Fibroblast of pulmonary artery (primary cell): ENCODE results near the gene CENPX.

Experiments
- DNase-seq: peaks from one replicate; pipeline ENCODE4 v3.0.0-alpha.2; 2010; ENCODE audit warnings: low read depth
- H3K4me3 ChIP-seq: replicated peaks from 2 replicates; pipeline ENCODE4 v1.5.1; 2011; ENCODE audit warnings: low read depth, mild to moderate bottlenecking, control low read depth, low read length, moderate library complexity
- CTCF ChIP-seq: IDR thresholded peaks from 2 replicates; pipeline ENCODE4 v1.5.1; 2011; ENCODE audit warnings: mild to moderate bottlenecking, control low read depth, low read length, inconsistent platforms; ENCODE audit errors: missing control alignments

CENPX gene

GRCh38 chr17:82049521-82049971 is 26.9 kb upstream of the CENPX start:
- TF ChIP-seq CTCF, result no peak
- no peak overlapping the region for H3K4me3 ChIP-seq
- DNase-seq, result no peak

- no peak for TF ChIP-seq CTCF
Observed at GRCh38 chr17:82049106-82049505, 26.4 kb upstream of the CENPX start.

GRCh38 chr17:82048571-82048971 is 25.9 kb upstream of the CENPX start:
- no peak overlapping the region for H3K4me3 ChIP-seq
- no peak for DNase-seq
- TF ChIP-seq CTCF, result no peak

More at GRCh38 chr17:82049106-82049505, 26.4 kb upstream of the CENPX start:
- H3K4me3 ChIP-seq, result no peak overlapping the region
- no peak for DNase-seq

- no peak for TF ChIP-seq CTCF
Observed at GRCh38 chr17:82047914-82048570, 25.4 kb upstream of the CENPX start.

GRCh38 chr17:82047379-82047778 is 24.7 kb upstream of the CENPX start:
- no peak for DNase-seq
- TF ChIP-seq CTCF, result no peak
- no peak overlapping the region for H3K4me3 ChIP-seq

More at GRCh38 chr17:82047914-82048570, 25.4 kb upstream of the CENPX start:
- no peak for DNase-seq
- no peak overlapping the region for H3K4me3 ChIP-seq

GRCh38 chr17:82046903-82047302 is 24.2 kb upstream of the CENPX start:
- DNase-seq, result no peak
- TF ChIP-seq CTCF, result no peak
- no peak overlapping the region for H3K4me3 ChIP-seq

- no peak for TF ChIP-seq CTCF
- DNase-seq, result no peak
Observed at GRCh38 chr17:82045936-82046484, 23.3 kb upstream of the CENPX start.

More at GRCh38 chr17:82045936-82046484, 23.3 kb upstream of the CENPX start:
- H3K4me3 ChIP-seq, result no peak overlapping the region
